Kidney (tissue), 14 donors: ENCODE results near the gene ACADM. TPM values are rescaled to one million over a fixed set of nuclear protein-coding genes. Genes with fewer than 3 reads are reported as not detected.
"Not testable (repeated sequence)": the region's sequence is repeated elsewhere in the genome, so short reads cannot be mapped to it uniquely, and the experiment has no call there.

Source experiments
- DNase-seq, 5 donors: peaks; one replicate each; pipeline ENCODE4 v3.0.0-alpha.2; 2013 to 2020
- FAIRE-seq: peaks from 2 replicates; lab custom pipeline; 2012; peaks lifted over from hg19 to GRCh38; lab: Jason Lieb, UNC
- H3K27ac ChIP-seq, 2 donors: one replicate each; pipeline ENCODE4 v1.7.0; 2013; ENCODE audit warnings: low read depth in 2 of 2, low read length in 2 of 2, inconsistent platforms in 1 of 2
- H3K27me3 ChIP-seq: one replicate; pipeline ENCODE4 v1.7.1; 2013; ENCODE audit warnings: low read length, inconsistent platforms; ENCODE audit not compliant: control insufficient read depth, insufficient read depth
- H3K36me3 ChIP-seq, 3 donors: one replicate each; pipeline versions ENCODE4 v1.7.0 to v1.7.1; 2013; ENCODE audit warnings: low read length in 3 of 3, control low read depth in 1 of 3, inconsistent platforms in 1 of 3; ENCODE audit not compliant: insufficient read depth in 3 of 3, control insufficient read depth in 2 of 3
- H3K4me1 ChIP-seq, 3 donors: one replicate each; pipeline versions ENCODE4 v1.7.0 to v1.7.1; 2013; ENCODE audit warnings: low read length in 3 of 3, inconsistent platforms in 1 of 3, low read depth in 1 of 3; ENCODE audit not compliant: control insufficient read depth in 2 of 3, insufficient read depth in 2 of 3
- H3K4me3 ChIP-seq, 3 donors: one replicate each; pipeline versions ENCODE4 v1.7.0 to v1.8.1; 2013; ENCODE audit warnings: low read length in 3 of 3, control low read depth in 1 of 3, inconsistent platforms in 1 of 3
- H3K9ac ChIP-seq, 3 donors: one replicate each; pipeline versions ENCODE4 v1.7.0 to v1.7.1; 2013; ENCODE audit warnings: low read length in 3 of 3, control low read depth in 1 of 3, inconsistent platforms in 1 of 3
- H3K9me3 ChIP-seq, 3 donors: one replicate each; pipeline versions ENCODE4 v1.7.0 to v1.7.1; 2013; ENCODE audit warnings: low read length in 3 of 3, control low read depth in 1 of 3, inconsistent platforms in 1 of 3; ENCODE audit not compliant: control insufficient read depth in 2 of 3, insufficient read depth in 1 of 3
- CTCF ChIP-seq: IDR thresholded peaks from 3 replicates; pipeline ENCODE4 v1.5.1; 2012; ENCODE audit warnings: mild to moderate bottlenecking, moderate library complexity, borderline replicate concordance; ENCODE audit not compliant: insufficient read depth; ENCODE audit errors: extremely low read depth
- intact Hi-C: fragments of 100-400 bp; cut with DNase I; formaldehyde crosslinking; loops from one replicate; pipeline ENCODE4 v1.11.1; 2022
- polyA plus RNA-seq: library from polyadenylated mRNA; stranded (reverse); fragments of 350-450 nt; fragmentation: Illumina TruSeq; extraction: RNeasy Lipid Tissue Mini Kit (QIAGEN cat#74804); gene quantifications from one replicate; pipeline ENCODE4 v1.2.3, GENCODE V29; 2014; ENCODE audit warnings: low read depth, low replicate concordance; ENCODE audit not compliant: insufficient read depth
- total RNA-seq: library from RNA; stranded (reverse); fragmentation: NEBNext Ultra II Directional; extraction: Animal tissue kit (Norgen Biotek cat#: 25700); gene quantifications from one replicate; pipeline ENCODE4 v1.2.1, GENCODE V29; 2021
- donor health status: control.
- donor health status: control.
- donor health status: control.
- donor health status: control.
- donor health status: control.
- donor health status: DM: yes; HTN: yes; CAD: no.
- donor health status: Normal renal cell carcinoma (clear cell type).

The ACADM gene
- total and polyA plus RNA-seq, 2 donors from 2014 or later: 52.1 to 196 TPM

- H3K27me3 ChIP-seq: no peaks in the 10 kb centered on the region
- FAIRE-seq (no peak), DNase-seq (no peak)
- no peaks in the 10 kb centered on the region for H3K4me1 ChIP-seq
- H3K36me3 ChIP-seq: no peaks in the 10 kb centered on the region
- no peak overlapping the region for H3K27ac ChIP-seq
- H3K9ac ChIP-seq: no peak overlapping the region
- H3K4me3 ChIP-seq: no peak overlapping the region
- TF ChIP-seq CTCF: no peak
- intact Hi-C loops: no loop called here
- H3K9me3 ChIP-seq: no peaks in the 10 kb centered on the region
These were observed 84.4 kb downstream of the ACADM start for GRCh38 chr1:75808921-75809320.

- intact Hi-C loops, H3K27ac ChIP-seq, H3K9ac ChIP-seq, H3K27me3 ChIP-seq, DNase-seq, H3K36me3 ChIP-seq, FAIRE-seq, H3K9me3 ChIP-seq, H3K4me1 ChIP-seq, H3K4me3 ChIP-seq: not testable (repeated sequence)
These were observed 85.6 kb downstream of the ACADM start for GRCh38 chr1:75810113-75810512.

- H3K9me3 ChIP-seq: no peaks in the 10 kb centered on the region
- DNase-seq (no peak), FAIRE-seq (no peak)
- H3K9ac ChIP-seq: no peak overlapping the region
- no peak overlapping the region for H3K4me3 ChIP-seq
- no peaks in the 10 kb centered on the region for H3K27me3 ChIP-seq
- intact Hi-C loops: no loop called here
- TF ChIP-seq CTCF: no peak
- no peak overlapping the region for H3K27ac ChIP-seq
- no peaks in the 10 kb centered on the region for H3K36me3 ChIP-seq
- H3K4me1 ChIP-seq: no peaks in the 10 kb centered on the region
These were observed 86.9 kb downstream of the ACADM start for GRCh38 chr1:75811211-75811981.

- TF ChIP-seq CTCF: no peak
- Histone ChIP-seq H3K9me3 (no peaks in the 10 kb centered on the region), H3K4me3 (no peak overlapping the region), H3K4me1 (no peaks in the 10 kb centered on the region), H3K36me3 (no peaks in the 10 kb centered on the region), H3K27me3 (no peaks in the 10 kb centered on the region), H3K27ac (no peak overlapping the region), H3K9ac (no peak overlapping the region)
- no peak for FAIRE-seq
- intact Hi-C loops: no loop called here
- no peak for DNase-seq
These were observed 87.6 kb downstream of the ACADM start for GRCh38 chr1:75812065-75812464.

Other genes with a start within 250 kb of the ACADM start
- gene SLC44A5, start 113.6 kb upstream of the ACADM start, total RNA-seq: 0.66 TPM
- gene SLC44A5, start 113.6 kb upstream of the ACADM start, polyA plus RNA-seq: 5.0 TPM
- gene RABGGTB, start 61.5 kb downstream of the ACADM start, total RNA-seq: 60.2 TPM
- gene RABGGTB, start 61.5 kb downstream of the ACADM start, polyA plus RNA-seq: 86.7 TPM
- gene MSH4, start 72.2 kb downstream of the ACADM start, total RNA-seq: 0.41 TPM
- not detected for gene MSH4, start 72.2 kb downstream of the ACADM start, polyA plus RNA-seq
- not detected for gene ASB17, start 207.7 kb downstream of the ACADM start, total RNA-seq
- not detected for gene ASB17, start 207.7 kb downstream of the ACADM start, polyA plus RNA-seq